ENCODE measurements around the gene KCNIP4. TPM values are rescaled to one million over a fixed set of nuclear protein-coding genes. Genes with fewer than 3 reads are reported as not detected.

Gene KCNIP4
- total and polyA plus RNA-seq, 2 of the 8 experiments (the other 6 are each of a cell fraction or from before 2014, with no cell fraction given), result 0.06 TPM; not detected in 1

DNA sequence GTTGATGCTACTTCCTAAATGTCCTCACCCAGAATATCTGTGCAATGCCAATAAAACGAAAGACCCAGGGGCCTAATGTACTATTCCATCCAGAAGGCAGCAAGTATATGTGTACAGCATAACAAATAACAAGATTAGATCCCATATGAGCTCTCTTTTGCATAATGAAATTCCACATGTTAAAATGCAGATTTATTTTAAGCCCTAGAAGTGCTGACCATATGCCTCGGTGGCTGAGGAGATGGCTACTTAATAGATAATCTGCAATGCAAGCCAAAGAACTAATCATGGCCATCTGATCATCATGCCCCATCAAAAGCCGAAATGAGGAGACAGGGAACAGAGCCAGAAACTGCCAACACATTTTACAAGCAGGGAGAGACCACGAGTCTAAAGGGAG is 293.5 kb downstream of the KCNIP4 start (continued):
- TF ChIP-seq BCL11A (IDR thresholded peaks at IDR 0.05; ENCODE audit: low read depth in 2 of 2, low read length in 2 of 2) (no peak), FOSL1 (IDR thresholded peaks at IDR 0.05; ENCODE audit: insufficient read depth, low read depth, low read length) (no peak), E2F6 (IDR thresholded peaks at IDR 0.05) (no peak), JUN (IDR thresholded peaks at IDR 0.05; ENCODE audit: low read depth, low read length) (no peak)

Measured in H1 (cell line).